HEK293T (cell line): ENCODE results near the gene TRIM71.

Experiments used
- ELF4 ChIP-seq: fragments of 450-650 bp; IDR thresholded peaks from 2 replicates; pipeline ENCODE4 v1.6.1; 2017; ENCODE audit warnings: antibody characterized with exemption
- FOXK2 ChIP-seq: fragments of 450-650 bp; IDR thresholded peaks from 2 replicates; pipeline ENCODE4 v1.6.1; 2016; ENCODE audit warnings: mild to moderate bottlenecking
- FOXM1 ChIP-seq: fragments of 450-650 bp; IDR thresholded peaks from 2 replicates; pipeline ENCODE4 v1.6.1; 2017; ENCODE audit warnings: mild to moderate bottlenecking, borderline replicate concordance

- TF ChIP-seq FOXK2, result no peak
- no peak for TF ChIP-seq FOXM1
- TF ChIP-seq ELF4, result no peak
Observed at GRCh38 chr3:32860499-32860898, 42.7 kb downstream of the TRIM71 start.
